HEK293T (cell line): ENCODE results near the gene KCNE2.

Source experiments
- CTCF ChIA-PET: fragments of 350-600 bp; formaldehyde crosslinking; extraction: SDS; loops from one replicate; lab custom pipeline; 2021; ENCODE audit warnings: antibody characterized with exemption, inconsistent platforms; lab: Yijun Ruan, JAX
- POLR2A ChIA-PET: fragments of 350-600 bp; formaldehyde crosslinking; extraction: SDS; loops from one replicate; lab custom pipeline; 2020; ENCODE audit warnings: antibody characterized with exemption, inconsistent platforms; lab: Yijun Ruan, JAX
- DNase-seq: peaks from one replicate; pipeline ENCODE4 v3.0.0; 2012; ENCODE audit warnings: mixed read lengths; ENCODE audit errors: extremely low spot score
- ARNT ChIP-seq: fragments of 450-650 bp; IDR thresholded peaks from 2 replicates; pipeline ENCODE4 v1.6.1; 2017; ENCODE audit warnings: mild to moderate bottlenecking
- BHLHE40 ChIP-seq: fragments of 450-650 bp; IDR thresholded peaks from 2 replicates; pipeline ENCODE4 v1.6.1; 2016; ENCODE audit warnings: mild to moderate bottlenecking, moderate library complexity, borderline replicate concordance
- CTBP1 ChIP-seq: fragments of 450-650 bp; IDR thresholded peaks from 2 replicates; pipeline ENCODE4 v1.6.1; 2016; ENCODE audit warnings: borderline replicate concordance
- ELF4 ChIP-seq: fragments of 450-650 bp; IDR thresholded peaks from 2 replicates; pipeline ENCODE4 v1.6.1; 2017; ENCODE audit warnings: antibody characterized with exemption
- FOXA1 ChIP-seq: fragments of 450-650 bp; IDR thresholded peaks from 2 replicates; pipeline ENCODE4 v1.6.1; 2016; ENCODE audit warnings: mild to moderate bottlenecking
- FOXK2 ChIP-seq: fragments of 450-650 bp; IDR thresholded peaks from 2 replicates; pipeline ENCODE4 v1.6.1; 2016; ENCODE audit warnings: mild to moderate bottlenecking
- FOXM1 ChIP-seq: fragments of 450-650 bp; IDR thresholded peaks from 2 replicates; pipeline ENCODE4 v1.6.1; 2017; ENCODE audit warnings: mild to moderate bottlenecking, borderline replicate concordance
- HDGF ChIP-seq: fragments of 450-650 bp; IDR thresholded peaks from 2 replicates; pipeline ENCODE4 v1.6.1; 2017; ENCODE audit warnings: antibody characterized with exemption, borderline replicate concordance
- L3MBTL2 ChIP-seq: fragments of 450-650 bp; conservative IDR thresholded peaks from 2 replicates; pipeline ENCODE4 v1.6.1; 2016; ENCODE audit warnings: mild to moderate bottlenecking
- LEF1 ChIP-seq: fragments of 450-650 bp; IDR thresholded peaks from 2 replicates; pipeline ENCODE4 v1.6.1; 2017; ENCODE audit warnings: mild to moderate bottlenecking, borderline replicate concordance
- NFRKB ChIP-seq: fragments of 450-650 bp; IDR thresholded peaks from 2 replicates; pipeline ENCODE4 v1.6.1; 2016; ENCODE audit warnings: mild to moderate bottlenecking, moderate library complexity
- PKNOX1 ChIP-seq: fragments of 450-650 bp; IDR thresholded peaks from 2 replicates; pipeline ENCODE4 v1.6.1; 2016
- SP1 ChIP-seq: fragments of 450-650 bp; IDR thresholded peaks from 2 replicates; pipeline ENCODE4 v1.6.1; 2017
- SUZ12 ChIP-seq: fragments of 450-650 bp; IDR thresholded peaks from 2 replicates; pipeline ENCODE4 v1.6.1; 2016; ENCODE audit warnings: mild to moderate bottlenecking
- TARDBP ChIP-seq: fragments of 450-650 bp; IDR thresholded peaks from 2 replicates; pipeline ENCODE4 v1.6.1; 2016
- ZNF384 ChIP-seq: fragments of 450-650 bp; IDR thresholded peaks from 2 replicates; pipeline ENCODE4 v1.6.1; 2016

The KCNE2 gene

GRCh38 chr21:34345091-34345871 lies 18.5 kb upstream of the KCNE2 start:
- ChIA-PET CTCF (interaction anchor here (3.3 kb wide), 1 partner anchor 421 kb away, joined by 17 read pairs; no protein-coding TSS in a partner anchor), POLR2A (no interaction called here)
- TF ChIP-seq ELF4 (no peak), BHLHE40 (no peak), SP1 (no peak), NFRKB (no peak), TARDBP (no peak), L3MBTL2 (no peak), ZNF384 (no peak), PKNOX1 (no peak), ARNT (no peak), FOXK2 (no peak), FOXA1 (no peak), HDGF (no peak), LEF1 (no peak), FOXM1 (no peak), CTBP1 (no peak)
- DNase-seq = no peak

GRCh38 chr21:34345892-34346291 lies 17.9 kb upstream of the KCNE2 start:
- POLR2A ChIA-PET = no interaction called here
- TF ChIP-seq SP1 = no peak
- no peak for TF ChIP-seq BHLHE40
- no peak for TF ChIP-seq ARNT
- TF ChIP-seq PKNOX1 = no peak
- TF ChIP-seq FOXK2 = no peak
- no peak for TF ChIP-seq FOXA1
- TF ChIP-seq TARDBP = no peak
- TF ChIP-seq ZNF384 = no peak
- DNase-seq = no peak
- CTCF ChIA-PET = interaction anchor here (3.3 kb wide), 1 partner anchor 422 kb away, joined by 17 read pairs; no protein-coding TSS in a partner anchor

- ChIA-PET CTCF (interaction anchor here (1.1 to 2.6 kb wide), 3 partner anchors 148 to 425 kb away, joined by 3 to 50 read pairs (median 13); no protein-coding TSS in a partner anchor), POLR2A (no interaction called here)
- DNase-seq = no peak
- TF ChIP-seq FOXK2 (no peak), BHLHE40 (no peak), NFRKB (no peak), SUZ12 (no peak), SP1 (no peak), L3MBTL2 (no peak), FOXM1 (no peak), LEF1 (no peak), CTBP1 (no peak), ARNT (no peak)
Observed at GRCh38 chr21:34348890-34349519, 14.8 kb upstream of the KCNE2 start.

- ChIA-PET POLR2A (no interaction called here), CTCF (interaction anchor here (2.6 kb wide), 1 partner anchor 428 kb away, joined by 13 read pairs; no protein-coding TSS in a partner anchor)
- TF ChIP-seq ELF4 = no peak
- no peak for TF ChIP-seq SP1
- TF ChIP-seq SUZ12 = no peak
- no peak for TF ChIP-seq TARDBP
- TF ChIP-seq ZNF384 = no peak
- TF ChIP-seq LEF1 = no peak
- no peak for TF ChIP-seq ARNT
- TF ChIP-seq BHLHE40 = no peak
- no peak for TF ChIP-seq NFRKB
- no peak for TF ChIP-seq FOXM1
- no peak for TF ChIP-seq PKNOX1
- TF ChIP-seq FOXA1 = no peak
- TF ChIP-seq FOXK2 = no peak
- no peak for TF ChIP-seq CTBP1
- no peak for TF ChIP-seq HDGF
- no peak; the same call in 1 of the 2 replicates for TF ChIP-seq L3MBTL2
- peak; percentile 76 for DNase-seq
Observed at GRCh38 chr21:34351786-34352241, 12.0 kb upstream of the KCNE2 start.

- TF ChIP-seq SUZ12 = no peak
- no peak for TF ChIP-seq BHLHE40
- TF ChIP-seq LEF1 = no peak
- TF ChIP-seq FOXA1 = no peak
- no peak for TF ChIP-seq FOXM1
- TF ChIP-seq ZNF384 = no peak
- TF ChIP-seq NFRKB = no peak
- no peak for DNase-seq
- ChIA-PET POLR2A (no interaction called here), CTCF (interaction anchor here (3.1 kb wide), 1 partner anchor 429 kb away, joined by 16 read pairs; no protein-coding TSS in a partner anchor)
Observed at GRCh38 chr21:34352556-34352955, 11.2 kb upstream of the KCNE2 start.
